Endothelial cell of umbilical vein (primary cell): ENCODE data around the gene ANKRD36. TPM values are rescaled to one million over a fixed set of nuclear protein-coding genes. Genes with fewer than 3 reads are reported as not detected.
"Not testable (repeated sequence)": the region's sequence is repeated elsewhere in the genome, so short reads cannot be mapped to it uniquely, and the experiment has no call there.

Source experiments
- BruUV-seq: library from RNA; stranded (reverse); fragments of 400-500 nt; replicated peaks from 2 replicates; lab custom pipeline; 2021; lab: Mats Ljungman, UMichigan
- CTCF ChIA-PET: fragments of 300-600, 350-600 bp; sonication (Branson Sonifier 250); formaldehyde crosslinking; loops from one replicate; lab custom pipeline; 2021; ENCODE audit warnings: antibody characterized with exemption, inconsistent platforms; lab: Charles Lee
- POLR2A ChIA-PET: fragments of 300-600, 350-600 bp; sonication (Branson Sonifier 250); formaldehyde crosslinking; loops from one replicate; lab custom pipeline; 2021; ENCODE audit warnings: antibody characterized with exemption, inconsistent platforms; lab: Charles Lee
- DNase-seq: peaks from one replicate; pipeline ENCODE4 v3.0.0-alpha.2; 2011; ENCODE audit warnings: low read depth, low spot score
- FAIRE-seq: peaks from 2 replicates; lab custom pipeline; 2011; peaks lifted over from hg19 to GRCh38; lab: Jason Lieb, UNC
- H2AFZ ChIP-seq: 2 replicates; pipeline ENCODE4 v1.6.0; 2012; ENCODE audit warnings: low read depth, low read length, control low read depth, inconsistent platforms
- H3K27ac ChIP-seq: 2 replicates; pipeline ENCODE4 v1.5.1; 2011; ENCODE audit warnings: low read depth, mild to moderate bottlenecking, control low read depth, low read length, moderate library complexity; ENCODE audit not compliant: insufficient read depth
- H3K27me3 ChIP-seq, 2 experiments: 2 replicates each; pipeline versions ENCODE4 v1.6.0 to v1.6.1; 2011; ENCODE audit warnings: low read length in 2 of 2, mixed read lengths in 1 of 2; ENCODE audit not compliant: control insufficient read depth in 2 of 2, insufficient read depth in 2 of 2
- H3K36me3 ChIP-seq, 2 experiments: 2 replicates in 1 of 2; 3 replicates in 1 of 2; pipeline ENCODE4 v1.5.1; 2011; ENCODE audit warnings: low read length in 2 of 2, mild to moderate bottlenecking in 1 of 2, moderate library complexity in 1 of 2; ENCODE audit not compliant: control insufficient read depth in 2 of 2, insufficient read depth in 2 of 2; ENCODE audit errors: extremely low read depth in 1 of 2
- H3K4me1 ChIP-seq: 3 replicates; pipeline ENCODE4 v1.5.1; 2011; ENCODE audit warnings: mild to moderate bottlenecking, low read length; ENCODE audit not compliant: control insufficient read depth, insufficient read depth; ENCODE audit errors: extremely low read depth
- H3K4me2 ChIP-seq: 2 replicates; pipeline ENCODE4 v1.6.1; 2011; ENCODE audit warnings: low read length, control low read depth, mixed read lengths; ENCODE audit not compliant: insufficient read depth
- H3K4me3 ChIP-seq, 3 experiments: fragments of 200-600 bp in 1 of 3; sonication (generic), shearing (Covaris generic) in 1 of 3; replicated peaks in 1 of 3; 2 replicates each; pipeline ENCODE4 v1.5.1; 2011 to 2016; ENCODE audit warnings: control low read depth in 3 of 3, low read length in 3 of 3, mild to moderate bottlenecking in 2 of 3, inconsistent platforms in 1 of 3, low read depth in 1 of 3, moderate library complexity in 1 of 3; ENCODE audit not compliant: insufficient read depth in 1 of 3
- H3K79me2 ChIP-seq: 2 replicates; pipeline ENCODE4 v1.6.0; 2012; ENCODE audit warnings: low read length, inconsistent platforms; ENCODE audit not compliant: control insufficient read depth, insufficient read depth
- H3K9ac ChIP-seq: replicated peaks from 2 replicates; pipeline ENCODE3; 2011; ENCODE audit warnings: low read length, control low read depth; ENCODE audit not compliant: insufficient read depth; ENCODE audit errors: extremely low read depth
- H3K9me1 ChIP-seq: replicated peaks from 3 replicates; pipeline ENCODE4 v1.6.0; 2011; ENCODE audit warnings: mild to moderate bottlenecking, low read length; ENCODE audit not compliant: control insufficient read depth, insufficient read depth; ENCODE audit errors: extremely low read depth
- H3K9me3 ChIP-seq: replicated peaks from 2 replicates; pipeline ENCODE4 v1.5.1; 2012; ENCODE audit warnings: low read length, inconsistent platforms; ENCODE audit not compliant: control insufficient read depth, insufficient read depth
- H4K20me1 ChIP-seq: replicated peaks from 2 replicates; pipeline ENCODE3; 2011; ENCODE audit warnings: mild to moderate bottlenecking, low read length; ENCODE audit not compliant: control insufficient read depth, insufficient read depth; ENCODE audit errors: extremely low read depth
- dilution Hi-C: fragments of 300-500 bp; cut with MboI; formaldehyde crosslinking; loops from one replicate; pipeline ENCODE4 v1.15.0; 2019; ENCODE audit warnings: low sequenced_read_pairs; ENCODE audit not compliant: extremely low pct_ligation_motif_present
- intact Hi-C: fragments of 100-400 bp; cut with micrococcal nuclease; formaldehyde crosslinking; loops from one replicate; pipeline ENCODE4 v1.10.0; 2022
- polyA plus RNA-seq, 4 experiments: library from polyadenylated mRNA; depleted of rRNA in 3 of 4; stranded (reverse) in 3 of 4; unstranded in 1 of 4; fragments of >200 nt; gene quantifications; 2 replicates each; pipeline versions ENCODE4 v1.2.1 to v1.2.3, GENCODE V29; 2011 to 2012; ENCODE audit warnings: missing spikeins in 1 of 4
- total RNA-seq: library from RNA; stranded (reverse); gene quantifications from 2 replicates; pipeline ENCODE4 v1.2.3, GENCODE V29; 2021

The ANKRD36 gene
- total and polyA plus RNA-seq, 2 donors (not counting 3 experiments of a cell fraction or from before 2014, with no cell fraction given) = 7.2 to 91.7 TPM

DNA sequence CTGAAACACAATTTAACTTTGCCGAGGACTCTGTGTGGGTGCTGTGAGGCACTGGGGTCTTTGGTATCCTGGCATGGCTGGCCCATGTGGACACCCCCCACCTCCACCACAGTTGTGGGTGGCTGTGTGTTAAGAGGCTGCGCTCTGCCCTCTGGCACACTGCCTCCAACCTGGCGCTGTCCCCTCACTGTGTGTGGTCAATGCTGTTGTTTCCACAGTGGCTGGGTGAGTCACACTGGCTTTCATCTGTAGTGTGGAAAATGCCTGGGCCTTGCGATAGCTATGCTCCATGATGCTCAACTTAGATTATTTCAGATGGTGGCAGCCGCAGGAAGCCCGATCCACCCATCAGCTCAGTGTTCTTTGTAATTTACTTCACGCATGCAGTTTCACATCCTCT lies 27.9 kb upstream of the ANKRD36 start:
- POLR2A ChIA-PET, H3K27me3 ChIP-seq, intact Hi-C loops, H3K4me3 ChIP-seq, DNase-seq, CTCF ChIA-PET, dilution Hi-C loops, H3K9me1 ChIP-seq, BruUV-seq, H2AFZ ChIP-seq, H4K20me1 ChIP-seq, H3K9ac ChIP-seq, H3K4me2 ChIP-seq, H3K9me3 ChIP-seq, H3K79me2 ChIP-seq, H3K4me1 ChIP-seq, H3K27ac ChIP-seq, FAIRE-seq, H3K36me3 ChIP-seq: not testable (repeated sequence)

DNA sequence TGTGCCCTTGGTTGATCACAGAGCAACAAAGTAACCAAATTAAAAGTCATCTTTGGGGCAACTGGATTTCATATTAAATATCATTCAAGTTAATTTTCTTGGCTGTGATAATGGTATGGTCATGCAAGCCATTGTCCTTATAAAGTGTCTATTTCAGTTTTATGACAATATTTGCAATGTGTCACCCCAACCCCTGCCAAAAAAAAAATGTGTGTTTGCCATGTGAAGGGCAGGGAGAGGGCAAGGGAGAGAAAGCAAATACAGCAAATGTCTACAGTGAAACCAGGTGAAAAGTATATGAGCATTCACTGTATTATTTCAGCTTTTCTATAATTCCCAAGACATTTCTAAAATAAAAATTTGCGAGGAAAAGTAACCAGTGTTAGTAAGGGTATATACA lies 24.2 kb upstream of the ANKRD36 start:
- H4K20me1 ChIP-seq, H3K9me1 ChIP-seq, H2AFZ ChIP-seq, intact Hi-C loops, FAIRE-seq, H3K27me3 ChIP-seq, CTCF ChIA-PET, H3K36me3 ChIP-seq, H3K79me2 ChIP-seq, H3K9ac ChIP-seq, H3K27ac ChIP-seq, H3K4me1 ChIP-seq, H3K4me2 ChIP-seq, BruUV-seq, dilution Hi-C loops, H3K9me3 ChIP-seq, H3K4me3 ChIP-seq, DNase-seq, POLR2A ChIA-PET: not testable (repeated sequence)

DNA sequence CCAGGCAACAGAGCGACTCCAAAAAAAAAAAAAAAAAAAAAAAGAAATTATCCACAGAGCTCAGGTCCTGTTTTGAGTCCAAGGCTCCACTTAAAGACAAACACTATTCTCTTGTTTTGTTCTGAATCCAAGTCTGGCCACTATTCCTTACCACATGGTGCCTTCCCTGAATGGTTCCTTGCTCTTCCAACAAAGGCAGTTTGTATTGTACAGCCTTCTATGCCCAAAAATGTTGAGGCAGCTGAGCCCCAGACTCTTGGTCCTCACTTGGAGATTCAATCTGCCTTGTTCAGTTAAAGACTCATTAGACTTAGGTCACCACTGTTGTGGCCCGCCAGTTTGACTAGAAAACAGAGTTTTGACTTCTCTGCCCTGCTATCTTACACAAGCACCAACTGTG lies 20.0 kb upstream of the ANKRD36 start:
- not testable (repeated sequence) for H3K9me1 ChIP-seq, BruUV-seq, H3K4me1 ChIP-seq

DNA sequence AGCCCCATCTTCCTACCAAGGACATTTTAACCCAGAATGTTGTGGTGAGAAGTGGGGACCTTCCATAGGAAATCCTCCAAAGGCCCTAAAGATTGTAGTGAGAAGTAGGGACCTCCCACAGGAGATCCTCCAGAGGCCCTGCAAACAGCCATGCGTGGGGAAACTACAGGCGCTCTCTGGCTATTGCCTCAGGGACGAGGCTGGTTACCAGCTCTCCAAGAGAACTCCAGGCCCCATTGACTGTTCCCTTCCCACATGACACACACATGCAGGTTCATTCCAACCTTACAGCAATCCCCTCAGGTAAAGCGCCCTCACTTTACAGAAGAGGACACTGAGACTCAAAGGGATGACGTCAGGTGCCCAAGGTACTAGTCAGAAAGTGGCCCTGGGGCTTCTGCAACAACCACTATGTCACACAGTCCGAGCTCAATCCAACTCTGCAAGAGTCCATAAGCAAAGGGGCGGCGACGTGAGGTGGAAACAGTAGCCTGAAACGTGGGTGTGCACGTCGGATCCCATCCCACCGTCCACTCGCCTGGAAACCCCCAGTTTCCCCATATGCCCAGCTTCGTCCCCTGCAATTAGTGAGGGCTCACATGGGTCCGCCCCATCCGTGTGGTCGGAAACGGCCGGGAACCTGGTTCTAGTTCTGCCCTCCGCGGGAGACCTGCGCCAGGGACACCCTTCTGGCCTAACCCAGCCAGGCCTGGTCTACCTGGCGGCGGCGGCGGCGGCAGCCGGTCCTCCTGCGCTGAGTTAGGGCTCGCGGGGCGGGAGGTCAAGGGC lies 18.8 kb upstream of the ANKRD36 start:
- BruUV-seq = TSS peak; percentile 37
- H3K36me3 ChIP-seq, H3K27ac ChIP-seq, H3K9ac ChIP-seq, H3K9me1 ChIP-seq, H4K20me1 ChIP-seq, H3K4me2 ChIP-seq, DNase-seq, H3K9me3 ChIP-seq, CTCF ChIA-PET, H3K79me2 ChIP-seq, H2AFZ ChIP-seq, FAIRE-seq, H3K4me1 ChIP-seq, intact Hi-C loops, POLR2A ChIA-PET, dilution Hi-C loops, H3K27me3 ChIP-seq: not testable (repeated sequence)
- peak overlapping the region in 1 of 3 experiments; percentile 28 for H3K4me3 ChIP-seq

More for the DNA sequence above, 20.0 kb upstream of the ANKRD36 start:
- dilution Hi-C loops, H3K4me2 ChIP-seq, H3K79me2 ChIP-seq, DNase-seq, POLR2A ChIA-PET, CTCF ChIA-PET, H3K9ac ChIP-seq, H3K4me3 ChIP-seq, H2AFZ ChIP-seq, H3K27me3 ChIP-seq, H3K36me3 ChIP-seq, intact Hi-C loops, H4K20me1 ChIP-seq, H3K9me3 ChIP-seq, FAIRE-seq, H3K27ac ChIP-seq: not testable (repeated sequence)
